ENCODE data around the gene GYG2.
A peak's percentile ranks its signal among the peaks of the same experiment; 100 is the strongest.

The GYG2 gene

GRCh38 chrX:2903366-2903765 lies 74.6 kb downstream of the GYG2 start:
- TF ChIP-seq CTCF (conservative IDR thresholded peaks at IDR 0.05), result no peak; the same call in 1 of the 2 replicates

GRCh38 chrX:2907295-2907694 lies 78.6 kb downstream of the GYG2 start:
- no peak for TF ChIP-seq CTCF (conservative IDR thresholded peaks at IDR 0.05)
- no peak for TF ChIP-seq ZFX (IDR thresholded peaks at IDR 0.05)
- H3K27ac ChIP-seq, result no peak overlapping the region

More at GRCh38 chrX:2903366-2903765, 74.6 kb downstream of the GYG2 start:
- H3K27ac ChIP-seq, result no peak overlapping the region

- H3K27ac ChIP-seq, result no peak overlapping the region
- TF ChIP-seq CTCF (conservative IDR thresholded peaks at IDR 0.05) (no peak), ZFX (IDR thresholded peaks at IDR 0.05) (no peak)
Observed at GRCh38 chrX:2908125-2908685, 79.5 kb downstream of the GYG2 start.

GRCh38 chrX:2910109-2910508 lies 81.4 kb downstream of the GYG2 start:
- no peak overlapping the region for H3K27ac ChIP-seq
- TF ChIP-seq ZFX (IDR thresholded peaks at IDR 0.05) (no peak), CTCF (conservative IDR thresholded peaks at IDR 0.05) (no peak)

GRCh38 chrX:2913118-2913517 lies 84.4 kb downstream of the GYG2 start:
- TF ChIP-seq ZFX (IDR thresholded peaks at IDR 0.05) (no peak), CTCF (conservative IDR thresholded peaks at IDR 0.05) (peak; percentile 29)
- no peak overlapping the region for H3K27ac ChIP-seq

GRCh38 chrX:2917767-2918166 lies 89.0 kb downstream of the GYG2 start:
- TF ChIP-seq CTCF (conservative IDR thresholded peaks at IDR 0.05), result no peak
- no peak for TF ChIP-seq ZFX (IDR thresholded peaks at IDR 0.05)
- no peak overlapping the region for H3K27ac ChIP-seq

GRCh38 chrX:2921193-2921592 lies 92.5 kb downstream of the GYG2 start:
- no peak for TF ChIP-seq CTCF (conservative IDR thresholded peaks at IDR 0.05)
- TF ChIP-seq ZFX (IDR thresholded peaks at IDR 0.05), result no peak

More at GRCh38 chrX:2921193-2921592, 92.5 kb downstream of the GYG2 start:
- H3K27ac ChIP-seq, result no peak overlapping the region

Measured in C4-2B (cell line).